ENCODE data around the gene PPP2R2B.

DNA sequence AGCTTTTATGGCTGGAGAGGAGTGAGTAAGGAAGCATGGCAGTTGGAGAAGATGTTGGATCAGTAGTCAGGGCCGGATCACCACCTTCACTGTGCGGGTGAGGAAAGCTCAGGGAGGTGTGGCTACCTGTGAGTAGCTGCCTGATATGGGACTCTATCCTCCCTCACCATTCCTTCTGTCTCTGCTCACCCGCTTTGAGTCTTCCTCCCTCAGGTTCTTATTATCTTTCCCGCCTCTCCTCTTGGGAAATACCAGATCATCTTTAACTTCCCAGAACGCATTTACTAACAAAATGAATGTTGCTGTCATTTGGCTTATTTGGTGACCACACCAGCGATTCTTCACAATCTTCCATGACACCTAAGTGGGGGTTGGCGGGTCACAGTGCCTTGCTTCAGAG lies 221.9 kb downstream of the PPP2R2B start:
- TF ChIP-seq POLR2A (IDR thresholded peaks at IDR 0.05; ENCODE audit: low read length) (no peak), GATA1 (IDR thresholded peaks at IDR 0.05; ENCODE audit: low read depth, low read length) (no peak)

Data from erythroblast (primary cell).